NCI-H345 treated with DMSO at 0.1 percent for 48 hours (cell line): ENCODE measurements around the gene WWOX.
A peak's percentile ranks its signal among the peaks of the same experiment; 100 is the strongest.

Experiments
- DNase-seq: peaks from one replicate; lab custom pipeline; 2025; ENCODE audit not compliant: unreplicated experiment; lab: John Stamatoyannopoulos, UW

Gene WWOX

DNA sequence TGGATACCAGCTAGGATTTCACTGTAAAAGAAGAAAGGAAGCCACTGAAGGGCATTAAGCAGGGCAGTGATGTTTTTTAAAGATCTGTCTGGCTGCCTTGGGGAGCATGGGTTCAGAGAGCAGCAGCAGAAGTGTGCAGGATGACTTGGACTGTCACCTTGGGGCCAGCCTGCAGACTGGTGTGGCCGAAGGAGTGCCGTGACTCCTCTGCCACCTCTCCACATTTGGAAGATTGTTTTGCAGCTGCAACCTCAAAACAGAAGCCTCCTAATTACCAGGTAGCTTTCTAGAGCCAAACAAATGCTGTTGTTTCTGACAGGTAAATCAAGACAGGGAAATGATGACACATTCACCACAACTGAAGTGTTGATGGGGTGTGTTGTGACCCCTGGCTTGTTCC is 681.4 kb downstream of the WWOX start:
- DNase-seq = no peak

DNA sequence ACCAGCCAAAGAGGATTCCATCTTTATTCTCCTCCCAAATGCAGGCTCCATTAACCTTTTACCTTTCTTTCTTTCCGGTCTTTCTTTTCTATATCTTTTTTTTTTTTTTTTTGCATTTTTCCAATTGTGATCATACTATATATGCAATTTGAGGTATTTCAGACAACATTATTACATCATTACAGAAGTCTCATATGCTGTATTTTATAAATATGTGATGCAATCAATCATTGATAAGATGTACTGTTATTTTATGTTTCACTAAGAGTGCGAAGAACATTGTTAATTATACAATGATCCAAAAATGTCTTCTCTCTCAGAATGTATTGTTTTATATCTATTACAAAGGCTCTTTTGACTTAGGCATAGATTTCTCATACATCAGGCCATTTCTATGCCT is 683.1 kb downstream of the WWOX start:
- no peak for DNase-seq

DNA sequence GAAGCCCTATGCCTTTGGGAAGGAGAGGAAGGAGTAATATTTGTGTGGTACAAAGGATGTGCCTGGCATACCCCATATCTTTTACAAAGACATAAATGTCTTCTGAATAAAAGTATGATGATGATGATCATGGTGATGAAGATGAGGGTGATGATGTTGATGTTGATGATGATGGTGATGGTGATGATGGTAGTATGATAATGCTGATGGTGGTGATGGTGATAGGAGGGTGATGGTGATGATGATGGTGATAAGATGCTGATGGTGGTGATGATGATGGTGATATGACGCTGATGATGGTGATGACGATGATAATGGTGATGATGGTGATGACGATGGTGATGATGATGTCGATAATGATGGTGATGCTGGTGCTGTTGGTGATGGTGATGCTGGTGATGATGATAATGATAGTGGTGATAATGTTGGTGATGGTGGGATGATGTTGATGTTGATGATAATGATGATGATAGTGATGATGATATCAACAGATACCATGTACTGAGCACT is 684.2 kb downstream of the WWOX start:
- no peak for DNase-seq

DNA sequence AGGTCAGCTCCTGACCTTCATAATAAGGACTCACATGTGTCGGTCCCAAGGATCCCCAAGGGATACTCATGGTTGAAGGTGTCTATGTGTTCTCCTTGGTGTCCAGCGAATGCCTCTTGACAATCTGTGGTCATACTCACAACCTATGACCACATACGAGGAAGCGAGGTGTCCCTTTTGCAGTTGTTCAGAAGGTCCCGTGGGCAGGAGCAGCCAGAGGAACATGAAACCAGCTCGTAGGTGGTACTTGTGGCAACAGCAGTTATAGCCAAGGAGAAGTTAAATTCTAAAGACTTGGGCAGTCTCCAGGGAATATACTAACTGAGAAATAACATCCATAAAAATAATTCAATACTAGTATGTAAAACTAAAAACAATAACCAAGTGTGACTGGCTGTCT is 685.3 kb downstream of the WWOX start:
- no peak for DNase-seq

DNA sequence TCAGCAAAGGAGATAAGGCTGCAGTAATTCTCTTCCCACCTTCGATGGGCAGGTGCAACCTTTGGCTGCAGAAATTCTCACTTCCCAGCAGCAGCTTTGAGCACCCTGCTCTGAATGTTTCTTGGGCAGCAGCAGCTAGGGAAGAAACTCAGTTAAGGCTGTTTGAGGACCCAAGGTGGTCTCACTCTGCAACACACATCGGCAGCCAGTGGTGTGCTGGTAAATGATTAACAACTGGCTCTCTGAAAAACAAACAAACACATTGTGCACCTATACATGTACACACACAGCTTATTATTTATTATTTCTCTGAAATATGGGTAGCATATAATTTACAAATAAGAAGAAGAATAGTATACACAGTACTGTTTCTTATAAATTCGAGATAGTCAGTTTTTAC is 685.8 kb downstream of the WWOX start:
- DNase-seq = no peak

DNA sequence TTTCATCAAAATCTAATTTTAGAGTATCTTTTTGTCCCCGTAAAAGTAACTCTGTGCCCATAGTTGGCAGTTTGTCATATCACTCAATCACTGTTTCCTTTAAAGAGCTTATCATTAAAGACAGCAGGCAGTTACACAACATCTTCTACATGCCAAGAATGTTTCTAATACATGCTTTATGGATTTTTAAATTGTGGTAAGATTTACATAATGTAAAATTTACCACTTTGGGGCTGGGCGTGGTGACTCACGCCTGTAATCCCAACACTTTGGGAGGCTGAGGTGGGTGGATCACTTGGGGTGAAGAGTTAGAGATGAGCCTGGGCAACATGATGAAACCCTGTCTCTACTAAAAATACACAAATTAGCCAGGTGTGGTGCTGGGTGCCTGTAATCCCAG is 687.2 kb downstream of the WWOX start:
- DNase-seq = no peak

DNA sequence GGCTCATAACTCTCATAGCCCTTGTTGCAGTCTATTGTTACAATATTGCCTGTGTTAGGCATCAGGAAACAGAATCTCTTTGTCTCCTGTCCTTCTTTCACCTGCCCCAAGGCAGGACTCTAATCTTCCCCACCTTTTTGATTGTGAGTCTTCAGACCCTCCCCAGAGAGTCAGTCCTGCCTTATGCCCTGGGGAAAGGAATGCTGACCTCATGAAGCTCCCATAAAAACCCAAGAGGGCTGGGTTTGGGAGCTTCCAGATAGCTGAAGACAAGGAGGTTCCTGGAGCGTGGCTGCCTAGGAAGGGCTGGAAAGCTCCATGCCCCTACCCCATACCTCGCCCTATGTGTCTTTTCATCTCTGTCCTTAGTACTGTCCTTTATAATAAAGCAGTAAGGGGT is 688.8 kb downstream of the WWOX start:
- no peak for DNase-seq

DNA sequence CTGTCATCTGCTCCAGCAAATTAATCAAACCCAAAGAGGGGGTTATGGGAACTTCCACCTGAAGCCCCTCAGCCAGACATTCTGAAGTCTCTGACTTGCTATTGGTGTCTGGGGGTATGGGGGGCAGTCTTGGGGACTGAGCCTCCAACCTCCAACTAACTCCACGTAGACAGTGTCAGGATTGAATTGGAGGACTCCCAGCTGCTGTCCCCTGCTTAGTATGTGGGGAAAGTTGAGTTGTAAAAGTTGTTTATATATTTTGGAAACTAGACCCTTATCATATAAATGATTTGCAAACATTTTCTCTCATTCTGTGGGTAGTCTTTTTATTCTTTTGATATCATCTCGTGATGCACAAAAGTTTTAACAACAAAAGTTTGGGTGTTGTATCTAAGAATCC is 689.2 kb downstream of the WWOX start:
- no peak for DNase-seq

DNA sequence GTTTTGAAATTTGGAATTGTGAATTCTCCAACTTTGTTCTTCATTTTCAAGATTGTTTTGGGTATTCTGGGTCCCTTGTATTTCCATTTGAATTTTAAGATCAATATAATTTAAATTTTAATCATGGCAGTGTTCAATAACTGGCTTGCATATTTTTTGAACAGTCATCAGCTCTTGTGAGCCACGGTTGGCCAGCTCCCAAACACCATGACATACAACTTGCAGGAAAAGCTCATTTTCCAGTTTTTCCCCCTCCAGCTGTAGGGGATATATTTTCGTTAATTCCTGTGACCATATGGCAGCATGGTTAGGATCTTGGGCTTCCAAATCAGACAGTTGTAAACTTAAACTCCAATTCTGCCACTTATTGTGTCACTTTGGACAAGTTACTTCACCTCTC is 690.1 kb downstream of the WWOX start:
- no peak for DNase-seq

DNA sequence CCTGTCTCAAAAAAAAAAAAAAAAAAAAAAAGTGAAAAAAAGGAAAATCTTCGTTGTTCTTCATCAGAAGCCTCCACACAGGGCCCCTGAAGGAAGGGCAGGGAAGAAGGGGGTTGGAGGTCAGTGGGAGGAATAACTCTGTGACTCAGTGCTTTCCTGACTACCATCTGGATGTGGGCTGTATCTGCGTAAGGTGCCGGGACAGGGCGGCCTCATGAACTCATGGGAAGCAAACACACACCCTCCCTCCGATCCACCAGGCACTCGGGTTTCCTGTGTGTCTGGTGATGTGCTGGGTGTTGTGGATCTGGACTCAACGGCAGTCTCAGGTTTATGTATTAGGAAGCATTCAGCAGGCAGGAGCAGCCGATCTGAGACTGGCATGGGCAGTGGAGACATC is 691.6 kb downstream of the WWOX start:
- DNase-seq = no peak

DNA sequence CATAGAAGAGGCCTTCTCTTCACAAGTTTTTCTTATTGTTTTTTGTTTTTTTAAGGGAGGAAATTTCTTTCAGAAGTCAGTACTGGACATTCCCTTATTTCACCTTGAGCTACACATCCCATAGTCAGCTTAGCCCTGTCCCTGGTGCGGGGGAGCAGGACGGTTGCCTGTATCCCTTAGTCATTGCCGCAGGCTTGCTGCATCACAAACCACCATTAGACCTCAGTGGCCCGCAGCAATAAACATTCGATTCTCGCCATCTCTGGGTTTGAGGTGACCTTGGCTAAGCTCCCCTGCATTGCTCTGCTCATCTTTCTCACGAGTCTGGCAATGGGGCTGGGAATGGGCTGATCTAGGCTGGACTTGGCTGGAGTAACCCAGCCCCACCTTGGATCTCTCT is 692.5 kb downstream of the WWOX start:
- DNase-seq = no peak

DNA sequence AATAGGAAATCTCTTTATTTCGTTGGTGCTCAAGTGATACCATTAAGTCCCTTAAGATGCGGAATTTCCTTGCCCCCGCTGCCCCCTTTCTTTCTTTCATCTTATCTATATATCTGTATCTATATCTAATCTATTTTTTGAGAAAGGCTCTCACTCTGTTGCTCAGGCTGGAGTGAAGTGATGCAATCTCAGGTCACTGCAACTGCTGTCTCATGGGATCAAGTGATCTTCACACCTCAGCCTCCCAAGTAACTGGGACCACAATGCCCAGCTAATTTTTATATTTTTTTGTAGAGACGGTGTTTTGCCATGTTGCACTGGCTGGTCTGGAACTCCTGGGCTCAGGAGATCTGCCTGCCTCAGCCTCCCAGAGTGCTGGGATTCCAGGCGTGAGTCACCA is 693.5 kb downstream of the WWOX start:
- no peak for DNase-seq

DNA sequence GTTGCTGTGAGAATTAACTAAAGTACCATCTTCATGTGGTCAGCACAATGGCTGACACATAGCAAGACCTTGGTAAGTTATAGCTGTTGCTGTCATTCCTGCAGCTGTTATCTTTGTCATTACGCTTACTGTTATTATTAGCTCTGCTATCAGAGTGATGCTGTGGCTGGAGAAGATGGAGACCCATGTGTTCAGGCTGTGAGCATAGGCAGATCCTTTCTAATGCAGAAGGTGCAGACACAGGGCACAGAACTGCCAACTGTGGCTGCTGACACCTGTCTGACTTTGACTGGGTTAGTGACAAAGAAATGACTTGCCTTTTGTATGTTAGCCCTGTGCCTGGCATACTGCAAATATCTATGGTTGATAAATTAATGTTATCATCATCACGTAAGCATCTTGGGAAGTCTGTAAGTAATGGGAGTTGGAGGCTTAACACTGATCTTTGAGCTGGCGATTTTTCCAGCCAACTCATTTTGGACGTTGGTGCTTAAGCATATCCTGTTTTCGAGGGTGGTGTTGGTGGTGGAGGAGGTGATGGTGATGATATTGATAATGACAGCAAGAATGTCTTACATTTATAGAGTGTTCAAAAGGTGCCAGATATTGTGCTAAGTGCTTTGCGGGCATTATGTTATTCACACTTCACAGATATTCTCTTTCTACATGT is 695.3 kb downstream of the WWOX start:
- no peak for DNase-seq

DNA sequence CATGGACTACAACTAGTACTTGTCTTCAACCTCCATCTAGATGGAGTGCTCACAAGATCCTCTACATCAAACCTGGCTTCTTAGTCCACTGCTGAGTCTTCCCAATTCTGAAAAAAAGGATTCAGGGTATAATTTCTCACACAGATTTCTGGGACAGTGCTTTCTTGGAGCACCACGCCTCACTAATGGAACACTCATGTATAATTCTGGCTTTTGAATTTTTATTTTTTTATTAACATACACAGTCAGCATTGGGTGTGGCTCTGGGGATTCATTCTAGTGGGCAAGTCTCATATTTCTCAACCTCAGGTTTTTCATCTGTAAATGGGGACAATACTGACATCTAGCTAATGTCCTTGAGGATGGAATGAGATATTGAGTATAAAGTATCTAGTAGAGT is 696.0 kb downstream of the WWOX start:
- no peak for DNase-seq

DNA sequence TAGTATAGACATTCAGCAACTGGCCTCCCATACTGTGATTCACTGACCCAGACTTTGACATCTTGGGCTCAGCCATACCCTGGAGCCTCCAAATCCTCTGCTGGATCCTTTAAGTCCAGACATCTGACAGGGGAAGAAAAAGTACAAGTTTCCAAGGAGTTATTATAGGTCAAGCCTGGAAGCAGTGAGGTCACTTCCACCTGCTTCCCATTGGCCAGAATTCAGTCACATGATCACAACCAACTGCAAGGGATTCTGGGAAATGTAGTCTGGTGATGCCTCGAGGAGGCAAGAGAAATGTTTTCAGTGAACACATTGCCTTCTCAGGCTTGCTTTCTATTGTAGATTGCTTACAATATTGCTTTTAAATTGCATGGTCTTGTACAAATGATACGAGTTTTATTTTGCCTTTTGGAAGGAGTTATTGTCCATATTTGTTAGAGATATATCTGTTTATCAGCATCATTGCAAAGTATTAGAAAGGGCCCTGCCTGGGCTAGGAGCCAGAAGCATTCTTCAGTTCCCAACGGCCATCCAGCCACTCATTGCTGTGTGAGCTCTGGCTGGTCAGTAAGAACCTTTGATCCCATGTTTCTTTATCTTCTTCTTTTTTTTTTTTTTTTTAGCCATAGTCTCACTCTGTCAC is 696.9 kb downstream of the WWOX start:
- DNase-seq = peak; percentile 2

DNA sequence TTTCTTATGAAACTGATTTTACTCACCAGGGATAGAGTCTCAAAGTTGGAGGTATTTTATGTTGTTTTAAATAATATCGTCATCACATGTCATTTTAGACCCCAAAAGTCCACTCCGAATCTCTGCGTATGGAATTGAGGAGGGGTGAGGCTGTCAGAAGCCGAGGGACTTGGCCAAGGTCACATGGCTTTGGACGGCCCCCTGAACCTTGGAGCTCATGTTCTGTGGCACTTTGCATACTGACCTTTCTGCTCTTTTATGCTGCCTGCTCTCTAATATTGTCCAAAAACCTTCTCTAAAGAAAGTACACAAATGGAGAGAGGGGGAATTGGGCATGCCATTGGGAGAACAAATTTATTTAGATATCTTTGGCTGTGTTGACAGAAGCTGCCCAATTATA is 700.0 kb downstream of the WWOX start:
- DNase-seq = no peak

DNA sequence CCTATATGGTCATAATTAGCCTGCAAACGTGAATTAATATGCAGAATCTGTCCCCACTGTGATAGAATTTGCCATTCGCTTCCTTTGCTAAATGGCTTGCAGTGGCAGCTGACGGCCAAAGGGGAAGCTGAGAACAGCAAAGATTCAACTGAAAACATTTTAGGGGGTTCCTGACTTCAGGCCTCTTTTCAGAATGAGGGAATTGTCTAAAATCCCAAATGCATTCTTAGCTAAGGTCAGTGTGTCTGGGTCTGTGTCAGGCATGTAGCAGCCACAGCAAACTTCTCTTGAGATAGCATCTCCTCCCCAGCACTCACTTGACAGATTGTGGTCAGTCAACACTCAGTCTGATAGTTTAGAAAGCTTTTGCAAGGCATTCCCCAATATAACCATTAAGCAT is 701.1 kb downstream of the WWOX start:
- no peak for DNase-seq

DNA sequence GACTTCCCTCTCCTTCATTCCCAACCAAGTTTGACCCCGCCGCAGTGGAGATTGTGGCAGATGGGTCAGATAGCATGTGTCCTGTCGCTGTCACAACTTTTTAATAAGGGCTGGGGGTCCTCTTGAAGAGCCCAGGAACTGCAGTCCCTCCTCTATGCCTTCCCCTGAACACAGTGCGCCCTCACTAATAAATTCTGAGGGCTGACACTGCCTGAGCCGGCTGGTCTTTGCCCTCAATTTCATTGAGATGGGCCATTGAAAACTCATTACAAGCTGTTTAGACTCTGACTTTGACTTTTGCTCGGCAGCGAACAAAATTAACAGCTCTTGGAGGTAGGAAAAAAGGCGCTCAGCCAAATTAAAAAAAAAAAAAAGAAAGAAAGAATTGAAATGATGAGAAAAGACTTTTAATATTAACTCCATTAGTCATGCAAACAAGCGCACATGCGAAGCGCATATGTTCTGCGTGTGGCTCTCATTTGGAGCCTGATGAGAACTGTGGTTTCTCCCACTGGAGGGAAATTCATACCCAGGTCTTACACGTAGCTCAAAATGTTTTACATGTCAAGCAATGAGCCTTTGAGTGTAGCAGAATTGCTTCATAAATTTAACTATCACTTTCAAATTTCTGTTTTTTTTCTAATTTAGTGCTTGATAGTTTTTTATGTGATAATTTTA is 704.7 kb downstream of the WWOX start:
- DNase-seq = no peak

DNA sequence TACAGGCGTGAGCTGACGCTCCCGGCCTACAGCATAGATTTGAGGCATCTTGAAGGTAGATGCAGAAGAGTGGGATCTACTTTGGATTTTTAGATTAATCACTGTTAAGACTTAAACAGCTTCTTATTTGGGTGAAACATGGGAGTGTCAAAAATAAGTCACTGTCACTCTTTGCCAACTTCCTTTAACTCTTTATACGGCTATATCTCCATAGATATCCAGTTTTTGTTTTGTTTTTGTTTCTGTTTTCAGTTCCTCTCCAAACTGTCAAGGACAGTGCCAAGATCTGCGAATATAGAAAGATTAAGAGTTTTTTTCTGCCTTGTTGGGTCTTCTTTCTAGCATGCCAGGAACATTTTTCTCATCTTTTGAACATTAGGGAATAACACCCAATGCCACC is 706.1 kb downstream of the WWOX start:
- no peak for DNase-seq

DNA sequence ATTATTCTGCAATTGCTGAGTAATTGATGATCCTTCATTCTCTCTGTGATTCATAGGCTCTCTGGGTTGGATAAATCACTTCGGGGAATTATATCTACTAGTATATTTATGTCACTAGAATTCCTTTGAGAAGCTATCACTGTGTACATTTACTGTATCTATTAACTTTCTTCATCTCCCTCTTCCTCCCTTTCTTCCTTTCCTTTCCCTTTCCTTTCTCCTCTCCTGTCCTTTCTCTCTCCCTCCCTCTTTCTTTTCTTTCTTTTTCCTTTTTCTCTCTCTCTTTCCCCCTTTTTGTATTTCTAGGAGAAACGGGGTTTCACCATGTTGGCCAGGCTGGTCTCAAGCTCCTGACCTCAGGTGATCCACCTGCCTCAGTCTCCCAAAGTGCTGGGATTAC is 711.8 kb downstream of the WWOX start:
- DNase-seq = no peak

DNA sequence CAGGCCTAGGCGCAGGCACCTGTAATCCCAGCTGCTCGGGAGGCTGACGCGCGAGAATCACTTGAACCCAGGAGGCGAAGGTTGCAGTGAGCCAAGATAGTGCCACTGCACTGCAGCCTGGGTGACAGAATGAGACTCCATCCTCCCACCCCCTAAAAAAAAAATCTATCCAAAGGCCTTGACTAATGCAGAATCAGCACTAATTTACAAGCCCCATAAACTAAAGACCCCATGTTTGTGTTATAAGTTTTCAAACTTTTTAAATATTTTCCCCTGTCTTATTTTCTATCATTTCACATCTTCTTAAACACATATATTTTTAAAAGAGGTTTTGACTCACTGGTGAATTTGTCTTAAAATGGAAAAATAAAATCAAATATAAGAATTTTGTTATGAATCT is 713.1 kb downstream of the WWOX start:
- DNase-seq = no peak

DNA sequence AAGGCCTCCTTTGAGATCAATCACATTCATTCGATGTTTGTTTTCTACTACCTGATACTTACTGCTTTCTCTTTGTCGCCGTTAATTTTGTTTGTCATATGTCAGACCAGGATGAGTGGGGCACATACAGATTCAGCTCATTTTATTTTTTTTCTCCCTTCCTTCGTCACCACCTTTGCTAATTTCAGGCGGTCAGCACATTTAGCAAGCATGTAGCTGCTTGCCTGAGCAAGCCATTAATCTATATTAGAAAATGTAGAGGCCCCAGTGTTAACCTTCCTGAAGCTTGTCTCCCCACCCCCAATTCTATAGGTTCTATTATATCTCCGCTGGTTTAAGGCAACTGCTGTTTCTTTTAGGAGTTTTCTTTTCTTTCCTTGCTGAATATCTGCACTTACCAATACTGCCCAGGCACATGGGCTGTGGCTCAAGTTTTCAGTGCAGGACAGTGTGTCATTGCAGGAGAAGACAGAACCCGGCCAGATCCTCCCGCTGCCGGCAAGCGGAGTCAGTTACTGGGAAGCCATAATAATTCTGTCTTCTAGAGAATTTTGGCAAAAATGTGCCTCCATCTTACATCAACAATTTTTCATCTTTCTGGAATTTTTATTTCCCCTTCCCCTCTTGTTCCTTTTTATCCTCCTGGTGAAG is 714.3 kb downstream of the WWOX start:
- no peak for DNase-seq
